Peyer's patch (tissue), 4 donors: Measurements from ENCODE around the gene RHBDL1.

ENCODE experiments used
- CTCF ChIP-seq, 6 experiments: fragments of 450-650 bp in 4 of 6; fragments of 200-600 bp in 2 of 6; sonication (generic) in 1 of 6; IDR thresholded peaks; one replicate each; pipeline ENCODE4 v1.5.1; 2017 to 2019; ENCODE audit warnings: antibody characterized with exemption in 6 of 6, mild to moderate bottlenecking in 3 of 6, moderate library complexity in 1 of 6
- POLR2A ChIP-seq, 2 donors: fragments of 450-650 bp; IDR thresholded peaks; one replicate each; pipeline ENCODE4 v1.5.1; 2017; ENCODE audit warnings: antibody characterized with exemption in 2 of 2, mild to moderate bottlenecking in 2 of 2, moderate library complexity in 2 of 2

- no peak for TF ChIP-seq CTCF (IDR thresholded peaks at IDR 0.05)
- no peak for TF ChIP-seq POLR2A (IDR thresholded peaks at IDR 0.05)
These were observed 21.4 kb upstream of the RHBDL1 start for GRCh38 chr16:654034-654433.
